ENCODE data around the gene BHMT. TPM values are rescaled to one million over a fixed set of nuclear protein-coding genes. Genes with fewer than 3 reads are reported as not detected.
A peak's percentile ranks its signal among the peaks of the same experiment; 100 is the strongest.

BHMT gene
- total RNA-seq, 2 experiments from 2014 or later: not detected

GRCh38 chr5:79120221-79120620 lies 8.6 kb downstream of the BHMT start:
- Mint-ChIP-seq H3K36me3 (ENCODE audit: low read depth) (no peaks in the 10 kb centered on the region), H3K27me3 (ENCODE audit: low read depth) (peaks cover 10% of the 10 kb centered on the region), H3K9me3 (ENCODE audit: insufficient read depth) (no peaks in the 10 kb centered on the region), H3K27ac (no peak overlapping the region), H3K4me3 (no peak overlapping the region), H3K4me1 (ENCODE audit: low read depth) (no peaks in the 10 kb centered on the region)
- ATAC-seq (no peak), DNase-seq (no peak)
- POLR2A ChIA-PET: no interaction called here
- CTCF ChIA-PET: interaction anchor here (0.9 to 4.9 kb wide), 4 partner anchors 12 to 99 kb away, joined by 3 to 46 read pairs (median 4); no protein-coding TSS in a partner anchor

DNA sequence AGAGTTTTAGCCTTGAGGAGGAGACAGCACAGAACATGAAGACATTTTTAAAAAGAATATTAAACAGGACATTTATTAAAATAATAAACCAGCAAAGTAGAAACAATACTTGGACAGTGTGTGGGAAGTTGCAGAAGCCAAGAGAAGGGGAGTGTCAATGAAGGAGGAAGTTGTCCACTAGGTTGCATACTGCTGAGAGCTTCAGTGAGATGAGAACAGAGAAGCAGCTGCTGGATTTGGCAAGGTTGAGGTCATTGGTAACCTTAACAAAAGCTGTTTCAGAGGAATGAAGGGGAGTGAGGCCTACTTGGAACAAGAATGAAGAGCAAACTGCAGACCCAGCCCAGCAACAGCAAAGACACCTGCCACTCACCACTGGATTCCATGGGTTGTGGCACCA lies 11.4 kb downstream of the BHMT start:
- Mint-ChIP-seq H3K9me3 (ENCODE audit: insufficient read depth) (no peaks in the 10 kb centered on the region), H3K4me3 (no peak overlapping the region), H3K27me3 (ENCODE audit: low read depth) (peaks cover 7% of the 10 kb centered on the region), H3K27ac (no peak overlapping the region), H3K36me3 (ENCODE audit: low read depth) (no peaks in the 10 kb centered on the region), H3K4me1 (ENCODE audit: low read depth) (no peaks in the 10 kb centered on the region)
- POLR2A ChIA-PET: no interaction called here
- ATAC-seq (no peak), DNase-seq (no peak)
- CTCF ChIA-PET: interaction anchor here (0.8 to 1.8 kb wide), 2 partner anchors 10 to 98 kb away, joined by 5 to 11 read pairs; no protein-coding TSS in a partner anchor

DNA sequence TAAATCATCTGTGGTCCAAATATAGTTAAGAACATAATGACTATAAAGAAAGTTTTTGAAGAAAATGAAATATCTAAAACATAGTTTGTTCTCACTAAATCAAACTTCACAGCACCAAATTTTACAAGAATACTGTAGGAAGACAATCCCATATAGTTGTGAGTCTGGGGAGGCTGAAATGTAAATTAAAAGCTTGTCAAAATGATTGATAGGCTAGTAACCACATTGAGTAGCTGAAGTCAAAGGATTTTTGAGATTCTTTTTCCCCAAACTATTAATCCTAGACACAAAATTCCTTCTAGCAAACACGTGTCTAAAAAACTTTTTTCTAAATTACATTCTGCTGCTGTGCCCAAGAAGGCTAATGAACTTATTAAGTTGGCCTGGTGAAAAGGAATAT lies 13.0 kb downstream of the BHMT start:
- CTCF ChIA-PET: interaction anchor here (1.4 kb wide), 1 partner anchor 9 kb away, joined by 6 read pairs; no protein-coding TSS in a partner anchor
- no peaks in the 10 kb centered on the region for H3K9me3 Mint-ChIP-seq (ENCODE audit: insufficient read depth)
- no peak overlapping the region for H3K27ac Mint-ChIP-seq
- no peak overlapping the region for H3K4me3 Mint-ChIP-seq
- DNase-seq (no peak), ATAC-seq (no peak)
- H3K27me3 Mint-ChIP-seq (ENCODE audit: low read depth): peaks cover 9% of the 10 kb centered on the region
- H3K4me1 Mint-ChIP-seq (ENCODE audit: low read depth): no peaks in the 10 kb centered on the region
- H3K36me3 Mint-ChIP-seq (ENCODE audit: low read depth): no peaks in the 10 kb centered on the region
- POLR2A ChIA-PET: no interaction called here

- CTCF ChIA-PET: interaction anchor here (3.4 to 11.1 kb wide), 3 partner anchors 13 to 109 kb away, joined by 19 to 368 read pairs (median 46); no protein-coding TSS in a partner anchor
- POLR2A ChIA-PET: no interaction called here
- Mint-ChIP-seq H3K9me3 (ENCODE audit: insufficient read depth) (no peaks in the 10 kb centered on the region), H3K4me3 (no peak overlapping the region), H3K27ac (no peak overlapping the region), H3K4me1 (ENCODE audit: low read depth) (peaks cover 13% of the 10 kb centered on the region), H3K27me3 (ENCODE audit: low read depth) (peaks cover 2% of the 10 kb centered on the region), H3K36me3 (ENCODE audit: low read depth) (no peaks in the 10 kb centered on the region)
- no peak for DNase-seq
- ATAC-seq: no peak
Observed at GRCh38 chr5:79130781-79131180, 19.2 kb downstream of the BHMT start.

DNA sequence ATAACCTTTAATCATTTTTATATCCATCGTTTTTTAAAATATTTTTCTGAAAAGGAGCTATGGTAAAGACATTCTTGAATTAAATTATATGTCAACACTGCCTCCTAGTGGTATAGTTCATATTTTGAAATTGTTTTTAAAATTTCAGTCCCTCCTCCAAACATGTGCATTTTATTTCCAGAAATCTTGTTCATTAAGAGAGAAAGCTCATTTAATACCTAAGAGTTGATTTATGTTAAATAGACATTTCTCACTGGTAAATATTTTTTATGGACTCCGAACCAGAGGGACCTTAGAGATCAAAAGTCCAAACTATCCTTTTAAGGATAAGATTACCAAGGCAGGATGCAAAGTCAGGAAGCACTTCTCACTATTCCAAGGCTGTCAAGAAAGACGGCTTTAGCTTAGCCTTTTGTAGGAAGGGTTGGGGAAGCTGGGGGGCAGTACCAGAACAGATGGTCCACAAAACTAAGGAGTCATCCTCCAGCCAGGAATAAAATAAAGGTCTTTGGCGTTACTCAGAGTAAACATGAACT lies 21.6 kb downstream of the BHMT start:
- no peaks in the 10 kb centered on the region for H3K9me3 Mint-ChIP-seq (ENCODE audit: insufficient read depth)
- ChIA-PET CTCF (interaction anchor here (0.5 to 11.1 kb wide), 70 partner anchors 8 to 951 kb away, joined by 3 to 368 read pairs (median 4); partner anchors contain the start of gene ARSB), POLR2A (no interaction called here)
- ATAC-seq (peak; percentile 47), DNase-seq (no peak)
- H3K27me3 Mint-ChIP-seq (ENCODE audit: low read depth): peaks cover 2% of the 10 kb centered on the region
- peak overlapping the region; percentile 48 for H3K4me3 Mint-ChIP-seq
- H3K36me3 Mint-ChIP-seq (ENCODE audit: low read depth): no peaks in the 10 kb centered on the region
- peaks cover 13% of the 10 kb centered on the region for H3K4me1 Mint-ChIP-seq (ENCODE audit: low read depth)
- H3K27ac Mint-ChIP-seq: peak overlapping the region; percentile 12

DNA sequence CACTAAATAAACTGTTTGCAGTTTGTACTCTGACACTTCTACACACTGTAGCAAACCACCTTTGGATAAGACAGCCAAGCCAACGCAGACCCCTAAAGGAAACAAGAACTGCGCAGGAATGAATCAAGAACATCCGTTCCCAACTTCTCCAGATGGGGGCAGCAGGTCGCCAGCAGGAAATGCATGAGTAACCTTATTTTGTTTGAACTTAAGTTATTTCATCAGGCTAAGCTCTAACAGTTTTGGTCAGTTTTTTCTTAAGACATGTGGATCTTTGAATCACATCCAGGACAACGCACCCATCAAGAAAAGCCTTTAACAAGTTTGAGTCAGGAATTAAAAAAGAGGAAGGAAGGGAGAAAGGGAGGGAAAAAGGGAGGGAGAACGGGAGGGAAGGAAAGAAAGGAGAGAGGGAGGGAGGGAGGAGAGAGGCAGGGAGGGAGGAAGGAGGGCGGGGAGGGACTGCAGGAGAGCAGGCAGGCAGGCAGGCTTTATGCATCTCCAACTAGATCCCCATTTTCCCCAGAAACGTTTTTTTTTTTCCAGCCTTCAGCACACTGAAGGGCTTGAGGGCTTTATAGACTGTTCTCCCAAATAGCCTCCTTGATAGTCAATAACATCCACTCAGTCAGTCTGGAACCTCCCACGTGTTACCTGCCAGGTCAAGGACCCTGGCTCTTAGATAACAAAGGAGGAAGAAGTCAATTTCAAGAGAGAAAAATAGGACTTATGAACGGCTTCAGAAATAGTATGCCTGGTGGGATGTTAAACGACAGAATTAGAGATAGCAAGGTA lies 22.2 kb downstream of the BHMT start:
- POLR2A ChIA-PET: no interaction called here

DNA sequence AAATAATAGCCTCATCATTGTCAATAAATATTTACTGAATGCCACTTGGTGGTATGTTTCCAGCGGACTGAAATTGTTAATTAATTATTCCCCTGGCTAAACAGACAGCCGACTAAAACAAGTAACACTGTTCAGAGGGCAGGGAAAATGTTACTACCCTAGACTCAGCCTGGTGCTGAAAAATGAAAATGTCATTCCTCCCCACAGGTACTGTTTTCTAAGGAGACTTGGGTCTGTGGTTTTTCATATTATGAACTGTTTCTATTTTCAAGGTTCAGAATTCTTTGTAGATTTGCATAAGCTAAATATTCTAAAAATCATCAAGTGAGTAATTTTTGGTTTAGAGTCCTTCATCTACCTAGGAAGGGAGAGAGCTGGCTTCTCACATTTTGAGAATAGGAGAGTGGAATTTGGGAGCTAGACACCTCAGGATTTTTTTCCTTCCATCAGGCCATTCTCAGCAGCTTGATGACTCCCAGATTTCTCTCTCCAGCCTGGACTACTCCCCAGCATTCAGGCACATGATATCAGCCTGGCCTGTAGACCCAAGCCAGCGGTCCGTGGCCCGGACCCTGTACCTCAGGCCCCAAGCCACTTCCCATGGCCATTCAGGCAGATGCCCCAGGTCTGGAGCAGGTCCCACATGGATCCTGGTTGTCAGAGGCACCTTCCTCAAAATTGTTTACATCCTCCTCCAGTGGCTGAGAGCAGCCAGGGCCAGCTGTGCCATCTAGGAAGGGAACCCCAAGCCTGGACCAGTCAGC lies 24.4 kb downstream of the BHMT start:
- no peaks in the 10 kb centered on the region for H3K9me3 Mint-ChIP-seq (ENCODE audit: insufficient read depth)
- no peaks in the 10 kb centered on the region for H3K36me3 Mint-ChIP-seq (ENCODE audit: low read depth)
- CTCF ChIA-PET: interaction anchor here (0.7 to 11.1 kb wide), 6 partner anchors 58 to 329 kb away, joined by 3 to 368 read pairs (median 4); no protein-coding TSS in a partner anchor
- ATAC-seq (no peak), DNase-seq (no peak)
- no peaks in the 10 kb centered on the region for H3K27me3 Mint-ChIP-seq (ENCODE audit: low read depth)
- POLR2A ChIA-PET: no interaction called here
- no peak overlapping the region for H3K4me3 Mint-ChIP-seq
- no peak overlapping the region for H3K27ac Mint-ChIP-seq
- H3K4me1 Mint-ChIP-seq (ENCODE audit: low read depth): peaks cover 13% of the 10 kb centered on the region

More for the DNA sequence above, 22.2 kb downstream of the BHMT start:
- peak; percentile 77 for ATAC-seq
- Mint-ChIP-seq H3K27me3 (ENCODE audit: low read depth) (peaks cover 2% of the 10 kb centered on the region), H3K9me3 (ENCODE audit: insufficient read depth) (no peaks in the 10 kb centered on the region), H3K27ac (peak overlapping the region; percentile 75), H3K36me3 (ENCODE audit: low read depth) (no peaks in the 10 kb centered on the region), H3K4me3 (peak overlapping the region; percentile 48), H3K4me1 (ENCODE audit: low read depth) (peaks cover 13% of the 10 kb centered on the region)
- peak; percentile 81 for DNase-seq
- CTCF ChIA-PET: interaction anchor here (0.7 to 11.1 kb wide), 66 partner anchors 9 to 950 kb away, joined by 3 to 368 read pairs (median 4); partner anchors contain the start of gene ARSB

DNA sequence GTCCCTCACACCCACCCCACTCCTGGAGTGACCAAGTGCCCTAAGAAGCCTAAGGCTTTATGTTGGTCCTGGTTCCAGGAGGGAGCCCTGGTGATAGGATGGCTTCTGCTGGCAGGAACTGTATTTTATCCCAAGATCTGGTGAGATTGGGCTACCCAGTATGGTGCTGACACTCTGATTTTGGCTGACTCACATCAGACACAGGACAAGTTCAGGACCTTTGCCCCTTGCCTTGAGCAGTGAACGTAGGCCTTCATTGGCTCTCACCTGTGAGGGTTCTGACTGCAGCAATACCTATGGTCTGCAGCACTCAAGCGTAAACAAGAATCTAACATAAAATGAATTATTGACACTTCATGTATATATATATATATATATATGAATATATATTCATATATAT lies 25.0 kb downstream of the BHMT start:
- Mint-ChIP-seq H3K27me3 (ENCODE audit: low read depth) (no peaks in the 10 kb centered on the region), H3K27ac (no peak overlapping the region), H3K9me3 (ENCODE audit: insufficient read depth) (no peaks in the 10 kb centered on the region), H3K36me3 (ENCODE audit: low read depth) (no peaks in the 10 kb centered on the region), H3K4me1 (ENCODE audit: low read depth) (peaks cover 13% of the 10 kb centered on the region), H3K4me3 (no peak overlapping the region)
- POLR2A ChIA-PET: no interaction called here
- CTCF ChIA-PET: interaction anchor here (2.1 to 11.1 kb wide), 2 partner anchors 115 to 326 kb away, joined by 6 to 368 read pairs; no protein-coding TSS in a partner anchor
- DNase-seq (no peak), ATAC-seq (no peak)

GRCh38 chr5:79140553-79140952 lies 28.9 kb downstream of the BHMT start:
- Mint-ChIP-seq H3K27me3 (ENCODE audit: low read depth) (peaks cover 5% of the 10 kb centered on the region), H3K36me3 (ENCODE audit: low read depth) (no peaks in the 10 kb centered on the region), H3K9me3 (ENCODE audit: insufficient read depth) (no peaks in the 10 kb centered on the region), H3K4me1 (ENCODE audit: low read depth) (no peaks in the 10 kb centered on the region), H3K27ac (no peak overlapping the region), H3K4me3 (no peak overlapping the region)
- no peak for ATAC-seq
- POLR2A ChIA-PET: no interaction called here
- DNase-seq: no peak
- CTCF ChIA-PET: interaction anchor here (1.7 kb wide), 1 partner anchor 115 kb away, joined by 8 read pairs; no protein-coding TSS in a partner anchor

DNA sequence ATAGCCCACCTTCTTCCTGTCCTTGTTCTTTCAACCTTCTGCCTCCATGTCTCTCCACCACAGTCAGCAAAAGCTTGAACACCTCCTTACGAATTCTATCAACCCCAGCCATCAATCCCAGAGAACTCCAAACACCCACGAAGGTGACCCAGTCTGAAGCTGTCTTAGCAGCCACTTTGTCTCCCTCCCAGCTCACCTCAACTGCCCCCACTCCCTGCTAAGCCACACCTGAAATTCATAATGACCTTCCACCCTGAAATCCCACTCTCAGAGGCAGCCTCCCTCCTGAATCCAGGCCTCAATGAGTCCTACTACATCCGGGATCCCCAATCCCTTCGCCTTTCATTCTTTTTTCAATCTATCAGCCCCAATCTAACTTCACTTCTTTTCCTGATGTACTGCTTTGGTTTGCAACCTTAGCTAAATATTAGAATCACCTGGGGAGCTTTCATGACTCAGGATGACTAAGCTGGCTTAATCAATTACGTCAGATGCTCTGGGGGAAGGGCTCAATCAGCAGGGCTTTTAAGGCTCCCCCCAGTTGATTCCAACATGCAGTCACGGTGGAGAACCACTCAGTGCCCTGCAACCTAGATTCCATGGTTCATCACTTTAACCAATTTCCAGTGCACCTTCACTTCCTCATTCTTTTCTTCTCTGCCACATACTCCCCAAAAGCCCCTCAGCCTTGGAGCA lies 32.2 kb downstream of the BHMT start:
- DNase-seq (no peak), ATAC-seq (no peak)
- Mint-ChIP-seq H3K36me3 (ENCODE audit: low read depth) (no peaks in the 10 kb centered on the region), H3K4me1 (ENCODE audit: low read depth) (no peaks in the 10 kb centered on the region), H3K4me3 (no peak overlapping the region), H3K27me3 (ENCODE audit: low read depth) (peaks cover 5% of the 10 kb centered on the region), H3K9me3 (ENCODE audit: insufficient read depth) (no peaks in the 10 kb centered on the region), H3K27ac (no peak overlapping the region)
- ChIA-PET POLR2A (no interaction called here), CTCF (interaction anchor here (1.7 to 3.2 kb wide), 3 partner anchors 11 to 321 kb away, joined by 4 to 26 read pairs (median 14); no protein-coding TSS in a partner anchor)

DNA sequence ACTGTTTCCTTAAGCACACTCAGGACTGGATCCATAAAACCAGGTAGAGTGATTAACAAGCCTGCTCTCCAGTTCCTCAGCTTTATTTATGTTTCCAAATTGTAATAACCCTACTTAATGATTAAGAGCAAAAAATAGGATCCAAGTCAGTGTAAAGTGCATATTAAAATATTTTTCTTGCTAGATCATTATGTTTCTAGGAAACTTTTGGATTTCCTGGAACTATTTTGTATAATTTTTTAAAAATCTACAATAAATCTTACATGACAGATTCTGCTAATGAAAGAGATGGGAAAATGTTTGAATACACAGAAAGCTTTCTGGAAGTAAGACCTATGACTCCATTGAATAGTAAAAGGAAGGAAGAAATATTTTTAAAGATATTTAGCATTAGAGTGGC lies 35.5 kb downstream of the BHMT start:
- Mint-ChIP-seq H3K4me1 (ENCODE audit: low read depth) (no peaks in the 10 kb centered on the region), H3K27ac (no peak overlapping the region), H3K27me3 (ENCODE audit: low read depth) (peaks cover 5% of the 10 kb centered on the region), H3K36me3 (ENCODE audit: low read depth) (no peaks in the 10 kb centered on the region), H3K9me3 (ENCODE audit: insufficient read depth) (no peaks in the 10 kb centered on the region), H3K4me3 (no peak overlapping the region)
- ChIA-PET CTCF (interaction anchor here (1.7 kb wide), 1 partner anchor 15 kb away, joined by 19 read pairs; no protein-coding TSS in a partner anchor), POLR2A (interaction anchor here (0.8 kb wide), 1 partner anchor 10 kb away, joined by 3 read pairs; no protein-coding TSS in a partner anchor)
- DNase-seq (no peak), ATAC-seq (no peak)

Data from activated CD8-positive, alpha-beta T cell treated with anti-CD3 and anti-CD28 coated beads, Interleukin-2, amount 10 ng/mL, durations not matched to agents 7 days and 5 days (primary cell).